HFF-Myc (cell line): ENCODE measurements around the gene APOBEC3H.

Experiments
- DNase-seq: peaks from one replicate; pipeline ENCODE4 v3.0.0-alpha.2; 2011; ENCODE audit warnings: low read depth; ENCODE audit errors: extremely low read depth
- H3K4me3 ChIP-seq: replicated peaks from 2 replicates; pipeline ENCODE4 v1.5.1; 2011; ENCODE audit warnings: low read depth, mild to moderate bottlenecking, control low read depth, low read length
- CTCF ChIP-seq: IDR thresholded peaks from 2 replicates; pipeline ENCODE4 v1.5.1; 2012; ENCODE audit warnings: mild to moderate bottlenecking, low read depth, low read length, control low read depth; ENCODE audit errors: missing control alignments

Gene APOBEC3H

DNA sequence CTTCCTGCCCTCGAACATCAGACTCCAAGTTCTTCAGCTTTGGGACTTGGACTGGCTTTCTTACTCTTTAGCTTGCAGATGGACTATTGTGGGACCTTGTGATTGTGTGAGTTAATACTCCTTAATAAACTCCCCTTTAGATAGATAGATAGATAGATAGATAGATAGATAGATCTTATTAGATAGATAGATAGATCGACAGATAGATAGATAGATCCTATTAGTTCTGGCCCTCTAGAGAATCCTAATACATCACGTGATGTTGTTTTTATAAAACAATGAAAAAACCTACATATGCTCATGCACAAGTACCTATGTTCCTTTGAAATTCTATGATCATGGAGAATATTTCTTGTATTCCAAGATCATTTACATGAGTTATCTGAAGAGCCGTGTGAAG lies 23.9 kb downstream of the APOBEC3H start:
- TF ChIP-seq CTCF: no peak
- no peak overlapping the region for H3K4me3 ChIP-seq
- no peak for DNase-seq

GRCh38 chr22:39122772-39123470 lies 25.9 kb downstream of the APOBEC3H start:
- no peak for TF ChIP-seq CTCF
- no peak for DNase-seq
- H3K4me3 ChIP-seq: no peak overlapping the region

DNA sequence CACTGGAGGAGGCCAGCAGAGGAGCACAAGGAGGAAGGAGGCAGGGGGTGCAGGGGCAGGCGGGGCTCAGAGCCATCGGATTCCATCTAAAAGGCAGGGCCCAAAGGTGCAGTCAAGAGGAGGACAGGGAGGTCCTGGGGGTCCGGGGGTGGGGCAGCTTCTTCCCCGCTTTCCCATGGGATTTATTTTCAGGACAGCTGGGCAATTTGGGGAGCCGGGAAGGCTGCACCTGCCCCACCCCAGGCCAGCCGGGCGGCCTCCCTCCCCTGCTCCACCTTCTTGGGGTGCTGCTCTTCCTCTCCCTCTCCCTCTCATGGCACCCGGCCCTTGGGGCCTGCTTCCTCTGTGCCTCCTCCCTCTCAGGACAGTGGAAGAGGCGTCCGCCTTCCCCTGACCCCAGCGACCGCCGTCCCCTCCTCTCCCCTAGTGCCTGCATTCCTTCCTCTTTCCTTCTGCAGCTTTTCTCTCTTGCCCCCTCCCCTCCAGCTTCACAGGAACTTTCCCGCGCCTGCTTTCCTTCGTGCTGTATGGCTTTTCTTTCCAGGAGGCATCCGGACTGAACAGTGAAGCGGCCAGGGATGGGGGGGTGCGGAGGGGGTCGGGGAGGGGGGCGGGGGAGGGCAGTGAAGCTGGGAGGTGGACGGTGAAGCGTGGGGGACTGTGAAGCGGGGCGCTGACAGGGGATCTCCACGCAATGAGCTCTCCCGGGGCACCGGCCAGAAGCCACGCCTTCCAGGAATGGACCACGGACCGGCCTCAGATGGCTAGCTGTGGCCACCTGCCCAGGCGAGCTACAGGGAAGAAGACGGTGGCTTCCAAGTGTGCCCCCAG lies 26.9 kb downstream of the APOBEC3H start:
- no peak for DNase-seq
- no peak for TF ChIP-seq CTCF
- H3K4me3 ChIP-seq: no peak overlapping the region

DNA sequence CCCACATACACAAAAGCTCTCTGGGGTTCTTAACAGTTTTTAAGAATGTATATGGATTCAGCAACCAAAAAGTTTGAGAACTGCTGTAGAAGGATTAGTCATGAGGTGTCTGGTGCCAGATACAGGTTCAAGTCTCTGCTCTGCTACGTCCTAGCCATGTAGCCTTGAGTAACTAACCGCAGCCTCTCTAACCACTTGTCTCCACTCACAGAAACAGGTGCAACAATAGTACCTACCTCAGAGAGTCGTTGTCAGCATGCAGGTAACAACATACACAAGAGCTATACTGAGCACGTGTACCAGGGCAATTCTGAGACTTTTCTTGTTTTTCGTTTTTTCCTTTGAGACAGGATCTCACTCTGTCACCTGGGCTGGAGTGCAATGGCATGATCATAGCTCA lies 28.6 kb downstream of the APOBEC3H start:
- H3K4me3 ChIP-seq: no peak overlapping the region
- no peak for TF ChIP-seq CTCF
- DNase-seq: no peak

GRCh38 chr22:39128508-39128907 lies 31.5 kb downstream of the APOBEC3H start:
- no peak for DNase-seq
- TF ChIP-seq CTCF: no peak
- H3K4me3 ChIP-seq: no peak overlapping the region

GRCh38 chr22:39129081-39129480 lies 32.0 kb downstream of the APOBEC3H start:
- TF ChIP-seq CTCF: no peak
- H3K4me3 ChIP-seq: no peak overlapping the region
- no peak for DNase-seq
